CD4-positive, alpha-beta T cell (primary cell): ENCODE measurements around the gene COG5. TPM values are rescaled to one million over a fixed set of nuclear protein-coding genes. Genes with fewer than 3 reads are reported as not detected.

Experiments used
- ATAC-seq: fragments of 200-7000 bp; cut with Tn5 transposase; one replicate; pipeline ENCODE4 v1.10.0; 2022; ENCODE audit warnings: mild to moderate bottlenecking; ENCODE audit not compliant: poor library complexity
- CTCF ChIA-PET: fragments of 350-600 bp; sonication (Branson Sonifier 250); formaldehyde crosslinking; loops from one replicate; lab custom pipeline; 2021; ENCODE audit warnings: antibody characterized with exemption, inconsistent platforms; lab: Charles Lee
- POLR2A ChIA-PET: fragments of 350-600 bp; sonication (Branson Sonifier 250); formaldehyde crosslinking; loops from one replicate; lab custom pipeline; 2021; ENCODE audit warnings: antibody characterized with exemption, inconsistent platforms; lab: Charles Lee
- DNase-seq, 14 experiments: peaks; one replicate each; pipeline ENCODE4 v3.0.0-alpha.2; 2013 to 2020; ENCODE audit warnings: mixed read lengths in 2 of 14
- H3K27ac ChIP-seq, 2 donors: one replicate each; pipeline versions ENCODE4 v1.5.1 to v1.7.0; 2013; ENCODE audit warnings: low read length in 2 of 2, low read depth in 1 of 2, mild to moderate bottlenecking in 1 of 2
- H3K27me3 ChIP-seq, 2 experiments: 1 replicate in 1 of 2; 2 replicates in 1 of 2; pipeline versions ENCODE4 v1.6.1 to v1.7.0; 2013; ENCODE audit warnings: low read length in 2 of 2, control low read depth in 1 of 2, mild to moderate bottlenecking in 1 of 2, moderate library complexity in 1 of 2; ENCODE audit not compliant: insufficient read depth in 2 of 2, control insufficient read depth in 1 of 2
- H3K36me3 ChIP-seq: one replicate; pipeline ENCODE4 v1.6.1; 2013; ENCODE audit warnings: low read length, control low read depth; ENCODE audit not compliant: insufficient read depth
- H3K4me1 ChIP-seq: one replicate; pipeline ENCODE4 v1.6.1; 2013; ENCODE audit warnings: low read length, control low read depth; ENCODE audit not compliant: insufficient read depth
- H3K4me3 ChIP-seq: one replicate; pipeline ENCODE4 v1.5.1; 2013; ENCODE audit warnings: mild to moderate bottlenecking, low read length, moderate library complexity
- H3K9me3 ChIP-seq, 2 experiments: 1 replicate in 1 of 2; 2 replicates in 1 of 2; pipeline versions ENCODE4 v1.6.1 to v1.7.0; 2013; ENCODE audit warnings: low read length in 2 of 2, mild to moderate bottlenecking in 2 of 2, control low read depth in 1 of 2, moderate library complexity in 1 of 2; ENCODE audit not compliant: control insufficient read depth in 1 of 2, insufficient read depth in 1 of 2
- H3K27ac Mint-ChIP-seq: one replicate; pipeline ENCODE4 v1.8.0; 2020; ENCODE audit warnings: mixed read lengths
- H3K27me3 Mint-ChIP-seq: one replicate; pipeline ENCODE4 v1.8.0; 2021; ENCODE audit warnings: mixed read lengths
- H3K36me3 Mint-ChIP-seq: one replicate; pipeline ENCODE4 v1.8.0; 2021; ENCODE audit warnings: low read depth, mixed read lengths
- H3K4me1 Mint-ChIP-seq: one replicate; pipeline ENCODE4 v1.8.0; 2021; ENCODE audit warnings: low read depth, mixed read lengths
- H3K4me3 Mint-ChIP-seq: one replicate; pipeline ENCODE4 v1.8.0; 2020; ENCODE audit warnings: mild to moderate bottlenecking, mixed read lengths
- H3K9me3 Mint-ChIP-seq: one replicate; pipeline ENCODE4 v1.8.0; 2020; ENCODE audit warnings: mixed read lengths
- intact Hi-C, 2 experiments: fragments of 100-400 bp; cut with DNase I in 1 of 2; cut with micrococcal nuclease in 1 of 2; formaldehyde crosslinking; loops; one replicate each; pipeline versions ENCODE4 v1.15.1 to v1.9.0; 2023 to 2025; cut with DNase I, micrococcal nuclease
- total RNA-seq, 174 experiments: library from RNA in 2 of 174; stranded (reverse) in 2 of 174; gene quantifications; one replicate each; pipeline ENCODE4 v1.2.3 and lab custom pipeline; 2021 to 2026
- TF ChIP-seq, protein P1 (sequence below): fragments of 200-600 bp; IDR thresholded peaks from one replicate; pipeline ENCODE4 v1.8.0; 2022; ENCODE audit warnings: antibody characterized with exemption, mild to moderate bottlenecking

Gene COG5
- total RNA-seq, 2 experiments from 2014 or later, result 43.4 to 44.5 TPM

DNA sequence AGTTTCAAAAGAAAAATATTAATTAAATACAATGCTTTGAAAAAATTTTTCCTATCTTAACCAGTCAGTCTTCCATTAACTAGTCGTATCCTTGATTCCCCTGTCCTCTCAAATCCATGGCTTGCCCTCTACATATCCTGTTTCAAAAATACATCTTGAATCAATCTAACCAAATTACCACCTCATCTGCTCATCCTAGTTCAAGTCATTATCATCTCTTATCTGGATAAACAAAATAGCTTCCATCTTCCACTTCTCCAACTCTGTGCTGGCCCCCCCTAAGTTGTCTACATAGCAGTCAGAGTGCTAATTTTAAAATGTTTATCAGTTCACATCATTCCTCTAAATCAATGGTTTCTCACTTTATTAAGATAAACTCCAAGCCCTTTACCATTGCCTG is 269.5 kb downstream of the COG5 start:
- Mint-ChIP-seq H3K27ac (no peak overlapping the region), H3K9me3 (no peaks in the 10 kb centered on the region), H3K4me1 (no peaks in the 10 kb centered on the region), H3K4me3 (no peak overlapping the region), H3K36me3 (peaks cover 52% of the 10 kb centered on the region), H3K27me3 (no peaks in the 10 kb centered on the region)
- no peak overlapping the region for H3K4me3 ChIP-seq
- H3K9me3 ChIP-seq, result no peaks in the 10 kb centered on the region
- H3K27ac ChIP-seq, result no peak overlapping the region
- no peak for ATAC-seq
- peaks cover 25% of the 10 kb centered on the region for H3K36me3 ChIP-seq
- H3K4me1 ChIP-seq, result no peaks in the 10 kb centered on the region
- no peak for DNase-seq
- intact Hi-C loops, result no loop called here
- TF ChIP-seq, protein P1, sequence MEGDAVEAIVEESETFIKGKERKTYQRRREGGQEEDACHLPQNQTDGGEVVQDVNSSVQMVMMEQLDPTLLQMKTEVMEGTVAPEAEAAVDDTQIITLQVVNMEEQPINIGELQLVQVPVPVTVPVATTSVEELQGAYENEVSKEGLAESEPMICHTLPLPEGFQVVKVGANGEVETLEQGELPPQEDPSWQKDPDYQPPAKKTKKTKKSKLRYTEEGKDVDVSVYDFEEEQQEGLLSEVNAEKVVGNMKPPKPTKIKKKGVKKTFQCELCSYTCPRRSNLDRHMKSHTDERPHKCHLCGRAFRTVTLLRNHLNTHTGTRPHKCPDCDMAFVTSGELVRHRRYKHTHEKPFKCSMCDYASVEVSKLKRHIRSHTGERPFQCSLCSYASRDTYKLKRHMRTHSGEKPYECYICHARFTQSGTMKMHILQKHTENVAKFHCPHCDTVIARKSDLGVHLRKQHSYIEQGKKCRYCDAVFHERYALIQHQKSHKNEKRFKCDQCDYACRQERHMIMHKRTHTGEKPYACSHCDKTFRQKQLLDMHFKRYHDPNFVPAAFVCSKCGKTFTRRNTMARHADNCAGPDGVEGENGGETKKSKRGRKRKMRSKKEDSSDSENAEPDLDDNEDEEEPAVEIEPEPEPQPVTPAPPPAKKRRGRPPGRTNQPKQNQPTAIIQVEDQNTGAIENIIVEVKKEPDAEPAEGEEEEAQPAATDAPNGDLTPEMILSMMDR, result no peak
- H3K27me3 ChIP-seq, result no peaks in the 10 kb centered on the region
- ChIA-PET POLR2A (no interaction called here), CTCF (interaction anchor here (0.6 kb wide), 1 partner anchor 85 kb away, joined by 3 read pairs; no protein-coding TSS in a partner anchor)

DNA sequence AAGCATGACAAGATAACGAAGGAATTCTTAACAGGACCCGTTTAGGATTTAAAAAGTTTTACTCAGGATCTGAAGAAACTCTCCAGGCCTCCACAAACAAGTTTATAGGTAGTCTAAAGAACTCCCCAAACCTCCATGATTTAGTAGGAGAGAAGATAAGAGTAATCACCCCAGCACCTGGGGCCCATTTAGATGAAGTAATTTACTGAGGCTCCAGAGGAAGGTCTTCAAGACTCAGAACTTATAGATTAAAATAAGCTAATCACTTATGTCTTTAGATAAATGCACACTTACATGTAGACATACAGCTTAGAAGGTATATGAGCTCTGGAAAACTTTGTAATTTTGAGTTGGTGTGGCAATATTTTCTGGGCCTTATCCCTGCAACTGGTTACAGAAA is 271.1 kb downstream of the COG5 start:
- H3K27ac ChIP-seq, result no peak overlapping the region
- Mint-ChIP-seq H3K9me3 (no peaks in the 10 kb centered on the region), H3K4me1 (no peaks in the 10 kb centered on the region), H3K36me3 (peaks cover 54% of the 10 kb centered on the region), H3K27ac (no peak overlapping the region), H3K27me3 (no peaks in the 10 kb centered on the region), H3K4me3 (no peak overlapping the region)
- ATAC-seq (no peak), DNase-seq (no peak)
- ChIA-PET POLR2A (no interaction called here), CTCF (interaction anchor here (1.0 kb wide), 1 partner anchor 9 kb away, joined by 3 read pairs; no protein-coding TSS in a partner anchor)
- TF ChIP-seq, protein P1, result no peak
- H3K36me3 ChIP-seq, result peaks cover 25% of the 10 kb centered on the region
- H3K9me3 ChIP-seq, result no peaks in the 10 kb centered on the region
- intact Hi-C loops, result no loop called here
- H3K27me3 ChIP-seq, result no peaks in the 10 kb centered on the region
- no peaks in the 10 kb centered on the region for H3K4me1 ChIP-seq
- H3K4me3 ChIP-seq, result no peak overlapping the region

DNA sequence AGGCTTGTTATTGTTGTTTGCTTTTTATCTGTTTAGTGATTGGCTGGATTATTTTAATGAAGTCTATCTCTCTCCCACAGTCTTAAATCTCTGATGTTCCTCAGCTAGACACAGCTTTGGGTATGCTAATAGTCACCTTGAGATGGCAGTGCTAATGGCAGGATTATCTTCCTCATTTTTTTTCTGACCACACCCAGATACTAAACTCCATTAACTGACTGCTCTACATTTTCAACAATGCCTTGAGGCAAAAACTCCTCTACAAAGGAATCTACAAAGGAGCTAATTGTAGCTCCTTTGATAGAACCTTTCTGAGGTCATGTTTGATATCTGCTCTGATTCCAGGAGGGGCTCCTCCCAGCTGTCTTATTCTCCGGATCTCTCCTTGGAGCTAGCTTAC is 272.3 kb downstream of the COG5 start:
- Histone ChIP-seq H3K36me3 (peaks cover 18% of the 10 kb centered on the region), H3K27me3 (no peaks in the 10 kb centered on the region), H3K4me3 (no peak overlapping the region), H3K27ac (no peak overlapping the region), H3K9me3 (no peaks in the 10 kb centered on the region), H3K4me1 (no peaks in the 10 kb centered on the region)
- ChIA-PET POLR2A (interaction anchor here (0.8 to 1.1 kb wide), 2 partner anchors 10 to 588 kb away, joined by 3 read pairs; no protein-coding TSS in a partner anchor), CTCF (interaction anchor here (1.0 kb wide), 1 partner anchor 10 kb away, joined by 3 read pairs; no protein-coding TSS in a partner anchor)
- DNase-seq, result no peak
- TF ChIP-seq, protein P1, result no peak
- peaks cover 52% of the 10 kb centered on the region for H3K36me3 Mint-ChIP-seq
- H3K9me3 Mint-ChIP-seq, result no peaks in the 10 kb centered on the region
- H3K27ac Mint-ChIP-seq, result no peak overlapping the region
- H3K4me1 Mint-ChIP-seq, result no peaks in the 10 kb centered on the region
- H3K27me3 Mint-ChIP-seq, result no peaks in the 10 kb centered on the region
- ATAC-seq, result no peak
- intact Hi-C loops, result no loop called here
- no peak overlapping the region for H3K4me3 Mint-ChIP-seq
